Effector memory CD4-positive, alpha-beta T cell (primary cell): ENCODE results near the gene CHST3.

Experiments used
- DNase-seq, 3 donors: peaks; one replicate each; pipeline ENCODE4 v3.0.0-alpha.2; 2020
- H3K27ac ChIP-seq: 2 replicates; pipeline ENCODE4 v1.7.0; 2013; ENCODE audit warnings: mild to moderate bottlenecking, low read length, moderate library complexity; ENCODE audit not compliant: insufficient read depth, poor library complexity, severe bottlenecking
- H3K27me3 ChIP-seq: replicated peaks from 2 replicates; pipeline ENCODE4 v1.7.0; 2013; ENCODE audit warnings: mild to moderate bottlenecking, low read length; ENCODE audit not compliant: insufficient read depth, control insufficient read depth, poor library complexity, severe bottlenecking
- H3K36me3 ChIP-seq: 2 replicates; pipeline ENCODE4 v1.7.0; 2013; ENCODE audit warnings: mild to moderate bottlenecking, low read length, moderate library complexity; ENCODE audit not compliant: control insufficient read depth, insufficient read depth
- H3K4me1 ChIP-seq: 2 replicates; pipeline ENCODE4 v1.7.0; 2013; ENCODE audit warnings: low read length, mild to moderate bottlenecking; ENCODE audit not compliant: control insufficient read depth, insufficient read depth, poor library complexity, severe bottlenecking
- H3K4me3 ChIP-seq: 2 replicates; pipeline ENCODE4 v1.7.0; 2013; ENCODE audit warnings: low read length, low read depth, mild to moderate bottlenecking; ENCODE audit not compliant: insufficient read depth, poor library complexity, severe bottlenecking
- H3K9me3 ChIP-seq: 2 replicates; pipeline ENCODE4 v1.7.0; 2013; ENCODE audit warnings: mild to moderate bottlenecking, low read length, moderate library complexity; ENCODE audit not compliant: control insufficient read depth

Gene CHST3

GRCh38 chr10:72039377-72039776 lies 75.2 kb downstream of the CHST3 start:
- Histone ChIP-seq H3K36me3 (no peaks in the 10 kb centered on the region), H3K9me3 (no peaks in the 10 kb centered on the region), H3K4me3 (no peak overlapping the region), H3K27me3 (no peaks in the 10 kb centered on the region), H3K4me1 (no peaks in the 10 kb centered on the region), H3K27ac (no peak overlapping the region)
- no peak for DNase-seq

- H3K4me1 ChIP-seq, result no peaks in the 10 kb centered on the region
- no peak overlapping the region for H3K4me3 ChIP-seq
- H3K9me3 ChIP-seq, result no peaks in the 10 kb centered on the region
- no peaks in the 10 kb centered on the region for H3K36me3 ChIP-seq
- H3K27me3 ChIP-seq, result no peaks in the 10 kb centered on the region
- H3K27ac ChIP-seq, result no peak overlapping the region
- DNase-seq, result no peak
Observed at GRCh38 chr10:72041491-72041890, 77.3 kb downstream of the CHST3 start.

- no peak for DNase-seq
Observed at GRCh38 chr10:72043016-72043834, 79.0 kb downstream of the CHST3 start.

GRCh38 chr10:72044417-72045041 lies 80.3 kb downstream of the CHST3 start:
- Histone ChIP-seq H3K4me1 (no peaks in the 10 kb centered on the region), H3K27me3 (no peaks in the 10 kb centered on the region), H3K9me3 (no peaks in the 10 kb centered on the region), H3K27ac (no peak overlapping the region), H3K4me3 (no peak overlapping the region), H3K36me3 (no peaks in the 10 kb centered on the region)
- no peak for DNase-seq

More at GRCh38 chr10:72043016-72043834, 79.0 kb downstream of the CHST3 start:
- Histone ChIP-seq H3K4me3 (no peak overlapping the region), H3K4me1 (no peaks in the 10 kb centered on the region), H3K36me3 (no peaks in the 10 kb centered on the region), H3K27ac (no peak overlapping the region), H3K9me3 (no peaks in the 10 kb centered on the region), H3K27me3 (no peaks in the 10 kb centered on the region)

GRCh38 chr10:72045586-72045985 lies 81.4 kb downstream of the CHST3 start:
- H3K4me3 ChIP-seq, result no peak overlapping the region
- no peak for DNase-seq
- H3K4me1 ChIP-seq, result no peaks in the 10 kb centered on the region
- H3K27me3 ChIP-seq, result no peaks in the 10 kb centered on the region
- no peak overlapping the region for H3K27ac ChIP-seq
- H3K36me3 ChIP-seq, result no peaks in the 10 kb centered on the region
- H3K9me3 ChIP-seq, result no peaks in the 10 kb centered on the region

- H3K4me3 ChIP-seq, result no peak overlapping the region
- H3K4me1 ChIP-seq, result no peaks in the 10 kb centered on the region
- DNase-seq, result peak; percentile 71 to 83 (median 71)
- H3K36me3 ChIP-seq, result no peaks in the 10 kb centered on the region
- no peaks in the 10 kb centered on the region for H3K27me3 ChIP-seq
- no peak overlapping the region for H3K27ac ChIP-seq
- no peaks in the 10 kb centered on the region for H3K9me3 ChIP-seq
Observed at GRCh38 chr10:72048450-72049124, 84.4 kb downstream of the CHST3 start.

GRCh38 chr10:72049472-72049871 lies 85.3 kb downstream of the CHST3 start:
- DNase-seq, result no peak
- Histone ChIP-seq H3K4me1 (no peaks in the 10 kb centered on the region), H3K4me3 (no peak overlapping the region), H3K27ac (no peak overlapping the region), H3K36me3 (no peaks in the 10 kb centered on the region), H3K9me3 (no peaks in the 10 kb centered on the region), H3K27me3 (no peaks in the 10 kb centered on the region)

- DNase-seq, result no peak
- Histone ChIP-seq H3K4me1 (no peaks in the 10 kb centered on the region), H3K36me3 (no peaks in the 10 kb centered on the region), H3K27ac (no peak overlapping the region), H3K9me3 (no peaks in the 10 kb centered on the region), H3K27me3 (no peaks in the 10 kb centered on the region), H3K4me3 (no peak overlapping the region)
Observed at GRCh38 chr10:72049969-72050781, 86.0 kb downstream of the CHST3 start.

GRCh38 chr10:72050873-72051272 lies 86.7 kb downstream of the CHST3 start:
- H3K27me3 ChIP-seq, result no peaks in the 10 kb centered on the region
- no peaks in the 10 kb centered on the region for H3K9me3 ChIP-seq
- no peak for DNase-seq
- no peak overlapping the region for H3K27ac ChIP-seq
- no peaks in the 10 kb centered on the region for H3K4me1 ChIP-seq
- no peak overlapping the region for H3K4me3 ChIP-seq
- H3K36me3 ChIP-seq, result no peaks in the 10 kb centered on the region
